AML-193 (cell line): ENCODE measurements around the gene C1QTNF12.

Experiments used
- DNase-seq, 2 experiments: peaks; one replicate each; lab custom pipeline; 2025; lab: John Stamatoyannopoulos, UW

The C1QTNF12 gene

GRCh38 chr1:1213345-1214265 is 32.9 kb downstream of the C1QTNF12 start, which contains the start of gene TNFRSF4:
TSS of gene TNFRSF4 (minus strand) at chr1:1214153. CDS start at chr1:1214127, 26 bp downstream.
- no peak for DNase-seq

GRCh38 chr1:1212780-1213344 is 33.7 kb downstream of the C1QTNF12 start:
- DNase-seq = peak; percentile 53 to 65

DNA sequence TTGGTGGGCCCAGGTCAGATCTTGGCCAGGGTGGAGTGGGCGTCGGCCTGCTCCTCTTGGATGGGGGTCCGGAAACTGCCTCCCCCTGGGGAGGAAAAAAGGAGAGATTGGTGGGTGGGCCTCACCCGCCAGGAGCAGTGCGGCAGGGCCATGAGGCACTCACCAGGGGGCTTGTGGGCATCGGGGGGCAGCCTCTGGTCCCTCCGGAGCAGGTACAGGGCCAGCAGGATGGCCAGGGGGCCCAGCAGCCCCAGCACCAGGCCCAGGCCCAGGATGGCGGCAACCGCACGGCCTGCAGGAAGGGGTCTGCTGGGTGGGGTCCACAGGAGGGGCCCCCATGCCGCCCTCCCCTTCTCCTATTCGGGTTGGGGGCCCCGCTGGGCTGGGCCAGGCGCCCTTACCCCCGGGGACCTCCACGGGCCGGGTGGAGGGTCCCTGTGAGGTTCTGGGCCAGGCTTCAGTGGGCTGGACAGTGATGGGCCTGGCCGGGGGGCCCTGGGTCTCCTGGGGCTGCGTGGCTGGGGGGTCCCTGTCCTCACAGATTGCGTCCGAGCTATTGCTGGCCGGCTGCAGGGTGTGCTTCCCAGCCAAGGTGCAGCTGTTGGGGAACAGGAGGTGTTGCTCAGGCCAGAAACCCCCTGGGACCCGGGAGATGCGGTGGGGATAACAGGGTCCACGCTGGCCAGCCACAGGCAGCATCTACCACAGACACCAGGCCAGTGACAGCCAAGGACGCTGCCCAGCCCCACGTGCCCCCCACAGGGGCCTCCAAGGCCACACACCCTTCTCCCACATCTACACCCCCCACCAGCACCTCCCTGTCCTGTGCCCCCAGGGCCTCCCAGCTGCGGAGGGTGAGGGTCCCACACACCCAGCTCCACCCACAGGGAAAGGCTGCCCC is 34.7 kb downstream of the C1QTNF12 start:
- DNase-seq = no peak

DNA sequence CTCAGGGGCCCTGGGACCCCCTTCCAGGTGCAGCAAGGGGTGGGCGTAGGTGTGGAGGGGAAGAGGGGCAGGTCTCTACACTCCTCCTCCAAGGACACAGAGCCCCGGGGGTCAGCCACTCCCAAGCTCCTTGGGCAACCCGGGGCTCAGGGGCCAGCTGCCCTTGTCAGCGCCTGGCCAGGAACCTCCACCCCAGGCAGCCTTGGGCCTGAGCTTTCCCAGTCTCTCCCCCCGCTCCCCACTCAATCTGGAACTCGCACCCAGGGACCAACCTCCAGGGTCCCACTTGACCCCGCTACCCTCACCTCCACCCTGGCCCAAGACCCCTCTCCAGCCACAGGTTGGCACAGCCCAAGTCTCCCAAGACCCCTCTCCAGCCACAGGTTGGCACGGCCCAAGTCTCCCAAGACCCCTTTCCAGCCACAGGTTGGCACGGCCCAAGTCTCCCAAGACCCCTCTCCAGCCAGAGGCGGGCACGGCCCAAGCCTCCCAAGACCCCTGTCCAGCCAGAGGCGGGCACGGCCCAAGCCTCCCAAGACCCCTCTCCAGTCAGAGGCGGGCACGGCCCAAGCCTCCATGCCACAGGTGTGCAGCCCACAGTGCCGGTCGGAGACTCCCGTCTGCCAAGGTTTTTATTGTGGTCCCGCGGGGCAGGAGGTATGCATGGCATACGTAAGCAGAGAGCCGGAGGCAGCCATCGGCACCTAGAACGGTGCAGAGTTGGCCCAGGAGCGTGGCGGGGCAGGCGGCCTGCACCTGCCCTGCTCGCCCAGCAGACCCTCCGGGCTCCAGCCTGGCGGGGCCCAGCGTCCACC is 35.6 kb downstream of the C1QTNF12 start:
- DNase-seq = no peak

GRCh38 chr1:1208713-1209433 is 37.6 kb downstream of the C1QTNF12 start:
- peak; percentile 17 to 45 for DNase-seq

DNA sequence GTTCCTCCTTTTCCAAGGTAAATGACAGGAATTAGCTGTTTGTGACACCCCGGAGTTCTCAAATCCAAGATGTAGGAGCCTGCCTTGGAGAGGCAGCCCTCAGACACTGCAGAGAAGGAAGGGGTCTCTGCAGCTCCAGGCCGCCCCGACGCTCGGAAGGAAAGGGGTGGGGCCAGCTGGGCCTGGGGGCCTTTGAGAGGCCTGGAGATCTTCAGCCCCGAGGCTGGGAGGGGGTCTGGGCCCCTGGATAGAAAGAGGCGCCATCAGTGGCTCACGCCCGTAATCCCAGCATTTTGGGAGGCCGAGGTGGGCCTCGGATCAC is 39.0 kb downstream of the C1QTNF12 start:
- no peak for DNase-seq

DNA sequence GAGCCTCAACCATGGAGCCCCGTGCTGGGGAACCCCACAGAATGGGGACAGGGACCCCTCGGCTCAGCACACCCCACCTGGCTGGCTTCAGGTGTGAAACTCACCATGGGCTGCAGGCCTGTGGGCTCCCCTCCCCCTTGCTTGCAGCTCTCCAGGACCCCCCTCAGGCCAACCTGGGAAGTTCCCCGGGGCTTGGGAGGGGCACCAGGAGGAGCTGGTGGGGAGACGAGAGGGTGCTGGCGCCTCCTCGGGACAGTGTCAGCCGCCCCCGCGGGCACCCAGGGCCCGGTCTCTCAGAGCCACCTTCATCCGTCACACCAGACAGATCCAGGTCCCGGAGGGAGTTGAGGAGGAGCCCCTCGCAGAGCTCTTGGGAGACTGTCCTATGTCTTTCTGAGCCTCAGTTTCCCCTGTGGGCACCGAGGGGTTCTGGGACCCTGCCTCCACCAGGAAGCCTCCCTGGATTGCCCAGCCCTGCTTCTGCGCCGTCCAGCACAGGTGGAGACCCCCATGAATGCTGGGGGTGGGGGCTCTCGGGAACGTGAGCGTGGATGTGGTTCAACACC is 39.5 kb downstream of the C1QTNF12 start:
- no peak for DNase-seq

DNA sequence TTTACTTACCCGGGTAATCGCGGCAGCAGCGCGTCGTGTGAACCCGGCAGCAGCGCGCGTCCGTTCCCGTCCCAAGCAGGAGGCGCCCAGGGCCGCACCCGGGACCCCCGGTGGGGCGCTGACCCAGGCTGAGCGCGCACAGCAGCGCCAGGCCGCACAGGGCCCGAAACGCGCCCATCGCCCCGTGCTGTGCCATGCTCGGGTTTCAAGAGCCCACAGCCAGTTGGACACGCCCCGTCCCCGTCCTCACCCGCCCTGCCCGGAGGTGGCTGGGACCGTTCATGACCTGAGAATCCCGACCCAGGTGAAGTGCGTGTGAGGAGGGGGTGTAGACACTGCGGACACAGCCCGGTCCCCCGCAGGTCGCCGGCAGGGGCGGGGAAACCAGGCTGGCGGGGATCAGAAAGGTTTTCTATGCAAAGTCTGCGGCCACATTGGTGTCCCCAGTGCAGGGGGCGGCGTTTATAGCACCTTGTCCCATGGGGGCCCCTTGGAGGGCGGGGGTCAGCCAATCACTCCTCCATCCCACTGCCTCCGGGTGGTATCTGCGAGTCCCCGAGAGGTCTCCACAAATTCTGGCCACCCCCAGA is 40.1 kb downstream of the C1QTNF12 start, which contains the start of gene TNFRSF18:
Gene TNFRSF18 (minus strand): TSS at position 217 of the 590 bp plus-strand sequence. CDS start 21 bp downstream, at position 196.
- DNase-seq = no peak

DNA sequence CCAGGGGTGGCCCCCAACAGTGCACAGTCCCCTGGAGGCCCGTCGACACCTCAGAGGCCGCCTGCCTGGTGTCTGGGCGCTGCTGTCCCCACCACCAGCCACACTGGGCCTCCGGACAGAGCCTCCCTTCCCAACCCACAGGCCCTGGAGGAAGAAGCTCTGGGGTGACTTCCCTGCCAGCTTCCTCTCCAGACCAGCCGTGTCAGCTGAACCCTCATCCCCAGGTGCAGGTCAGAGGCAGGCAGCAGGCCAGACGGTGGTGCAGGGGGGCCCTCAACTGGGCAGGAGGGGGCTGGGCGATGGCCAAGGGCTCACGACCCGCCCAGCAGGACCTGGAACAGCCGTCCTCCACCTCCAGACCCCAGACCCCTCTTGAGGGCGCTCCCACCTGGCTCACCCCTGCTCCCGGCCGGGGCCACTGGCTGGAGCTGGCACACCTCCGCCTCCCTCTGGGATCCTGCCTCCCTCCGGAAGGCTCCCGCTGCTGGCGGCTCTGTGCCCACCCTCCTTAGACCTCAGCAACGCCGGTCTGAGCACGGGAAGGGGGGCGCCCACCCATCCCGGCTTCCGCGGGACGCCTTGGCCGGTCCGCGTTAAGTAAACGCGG is 40.6 kb downstream of the C1QTNF12 start:
- peak in 1 of 2 experiments; percentile 6 for DNase-seq

DNA sequence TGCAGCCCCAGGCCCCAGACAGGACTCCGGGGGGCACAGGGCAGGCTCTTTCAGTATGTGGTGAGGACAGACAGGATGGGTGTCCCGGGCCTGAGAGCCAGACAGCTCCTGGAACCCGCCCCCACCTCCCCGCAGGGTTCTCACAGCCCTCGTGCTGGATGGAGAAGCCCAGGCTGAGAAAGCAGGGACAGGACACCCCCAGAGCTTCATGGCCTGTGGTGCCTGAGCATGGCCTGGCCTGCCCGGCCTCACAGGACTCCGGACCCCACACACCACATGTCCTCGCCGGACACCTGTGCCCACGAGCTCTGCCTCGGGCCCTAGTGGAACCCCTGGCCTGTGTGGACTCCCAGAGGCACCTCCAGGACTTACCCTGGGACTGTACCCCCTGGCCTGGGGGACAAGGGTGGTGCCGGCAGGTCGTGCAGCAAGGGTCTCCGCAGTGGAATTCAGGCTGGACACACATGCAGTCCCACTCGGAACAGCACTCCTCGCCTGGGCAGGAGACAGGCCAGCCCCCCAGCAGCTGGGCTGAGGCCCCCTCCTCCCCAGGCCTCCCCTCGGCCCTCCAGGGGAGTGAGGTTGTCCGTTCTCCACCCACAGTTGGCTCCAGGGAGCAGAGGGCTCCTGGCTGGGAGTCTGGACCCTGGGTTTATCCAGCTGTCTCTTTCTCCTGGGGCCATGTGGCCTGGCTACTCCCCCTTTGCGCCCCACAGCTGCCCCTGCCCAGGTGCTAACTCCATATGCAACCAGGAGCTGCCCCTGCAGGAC is 41.3 kb downstream of the C1QTNF12 start:
- no peak for DNase-seq

DNA sequence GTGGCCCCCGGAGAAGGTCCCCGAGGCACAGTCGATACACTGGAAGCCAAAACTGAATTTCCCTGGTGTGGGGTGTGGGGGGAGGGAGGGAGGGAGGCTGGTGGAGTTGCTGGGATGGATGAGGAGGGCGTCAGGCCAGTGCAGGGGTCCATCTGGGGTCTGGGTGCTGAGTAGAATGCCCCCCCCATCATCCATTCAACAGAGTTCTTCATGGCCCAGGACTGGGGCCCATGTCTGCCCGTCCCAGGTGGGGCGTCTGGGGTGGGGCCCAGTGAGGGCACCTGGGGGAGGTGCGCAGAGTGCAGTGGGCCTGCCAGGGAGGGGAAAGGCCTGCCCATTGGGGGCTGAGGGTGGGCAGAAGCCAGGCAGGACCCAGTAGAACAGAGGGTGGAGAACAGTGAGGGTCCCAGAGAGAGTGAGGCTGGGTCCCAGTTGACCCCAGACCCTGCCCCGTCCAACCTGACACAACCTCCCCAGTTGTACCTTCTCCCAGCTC is 42.0 kb downstream of the C1QTNF12 start:
- no peak for DNase-seq

DNA sequence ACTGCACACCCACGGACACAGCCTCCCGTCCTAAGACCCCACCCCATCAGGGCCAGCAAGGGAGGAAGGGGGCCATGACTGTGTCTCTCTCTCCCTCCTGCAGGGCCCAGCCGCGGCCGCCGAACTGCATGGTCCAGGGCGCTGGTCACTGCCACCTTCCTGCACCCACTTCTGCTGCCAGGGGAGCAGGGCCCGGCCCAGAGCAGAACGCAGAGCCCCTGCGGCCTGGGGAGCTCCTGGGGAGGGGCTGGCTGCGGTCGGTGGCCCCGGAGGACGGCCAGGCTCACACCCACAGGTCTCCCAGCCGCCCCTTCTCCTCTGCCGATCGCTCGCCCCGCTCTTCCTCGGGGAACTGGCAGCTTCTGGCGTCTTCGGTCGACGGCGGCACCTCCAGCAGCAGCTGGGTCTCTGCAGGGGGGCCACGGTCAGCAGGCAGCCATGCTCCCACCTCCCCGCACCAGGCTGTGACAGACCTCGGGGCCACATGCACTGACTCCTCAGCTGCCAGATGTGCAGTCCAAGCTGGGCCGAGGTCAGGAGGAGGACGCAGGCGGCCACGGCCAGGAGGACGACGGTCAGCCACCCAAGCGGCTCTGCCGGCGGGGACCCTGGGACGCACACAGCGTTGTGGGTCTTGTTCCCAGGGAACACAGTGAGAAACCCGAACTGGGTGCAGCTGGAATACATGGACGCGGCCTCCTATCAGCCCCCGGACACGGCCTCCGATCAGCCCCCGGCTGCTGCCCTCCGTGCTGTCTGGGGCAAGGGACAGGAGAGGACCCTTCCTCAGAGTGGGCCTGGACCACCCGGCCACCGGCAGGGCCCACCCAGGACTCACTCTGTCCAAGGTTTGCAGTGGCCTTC is 42.7 kb downstream of the C1QTNF12 start:
- DNase-seq = no peak

DNA sequence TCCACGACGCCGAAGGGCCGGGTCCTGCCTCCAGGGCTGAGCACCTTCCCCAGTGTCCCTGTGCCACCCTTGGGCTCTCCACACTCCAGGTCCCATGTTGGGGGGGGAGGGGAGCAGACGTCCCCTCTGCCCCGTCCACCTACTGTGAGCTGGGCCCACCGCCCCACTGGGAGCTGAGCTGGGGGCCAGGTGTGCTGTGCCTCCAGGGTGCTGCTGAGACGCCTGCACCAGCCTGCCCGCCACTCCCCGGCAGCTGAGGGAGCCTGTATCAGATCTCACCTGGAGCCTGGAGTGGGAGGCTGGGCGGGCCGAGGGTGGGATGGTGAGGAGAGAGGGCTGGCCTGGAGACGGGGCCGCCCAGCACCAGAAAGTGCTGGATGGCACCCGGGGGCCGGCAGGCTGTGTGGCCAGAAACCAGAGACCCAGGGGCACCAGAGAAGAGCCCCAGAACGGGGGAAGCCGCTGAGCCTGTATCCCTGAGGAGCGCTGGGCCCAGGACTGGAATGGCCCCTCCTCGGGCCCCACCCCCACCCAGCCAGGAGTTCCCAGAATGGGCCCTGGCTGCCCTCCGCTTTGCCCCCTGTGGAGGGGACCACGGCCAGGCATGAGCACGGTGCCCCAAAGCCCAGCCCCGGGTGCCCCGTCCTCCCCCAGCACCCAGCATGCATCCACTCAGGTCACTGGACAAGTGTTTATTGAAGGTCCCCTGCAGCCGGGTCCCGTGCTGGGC is 43.5 kb downstream of the C1QTNF12 start:
- DNase-seq = no peak

GRCh38 chr1:1200876-1201810 is 45.4 kb downstream of the C1QTNF12 start:
- DNase-seq = no peak

DNA sequence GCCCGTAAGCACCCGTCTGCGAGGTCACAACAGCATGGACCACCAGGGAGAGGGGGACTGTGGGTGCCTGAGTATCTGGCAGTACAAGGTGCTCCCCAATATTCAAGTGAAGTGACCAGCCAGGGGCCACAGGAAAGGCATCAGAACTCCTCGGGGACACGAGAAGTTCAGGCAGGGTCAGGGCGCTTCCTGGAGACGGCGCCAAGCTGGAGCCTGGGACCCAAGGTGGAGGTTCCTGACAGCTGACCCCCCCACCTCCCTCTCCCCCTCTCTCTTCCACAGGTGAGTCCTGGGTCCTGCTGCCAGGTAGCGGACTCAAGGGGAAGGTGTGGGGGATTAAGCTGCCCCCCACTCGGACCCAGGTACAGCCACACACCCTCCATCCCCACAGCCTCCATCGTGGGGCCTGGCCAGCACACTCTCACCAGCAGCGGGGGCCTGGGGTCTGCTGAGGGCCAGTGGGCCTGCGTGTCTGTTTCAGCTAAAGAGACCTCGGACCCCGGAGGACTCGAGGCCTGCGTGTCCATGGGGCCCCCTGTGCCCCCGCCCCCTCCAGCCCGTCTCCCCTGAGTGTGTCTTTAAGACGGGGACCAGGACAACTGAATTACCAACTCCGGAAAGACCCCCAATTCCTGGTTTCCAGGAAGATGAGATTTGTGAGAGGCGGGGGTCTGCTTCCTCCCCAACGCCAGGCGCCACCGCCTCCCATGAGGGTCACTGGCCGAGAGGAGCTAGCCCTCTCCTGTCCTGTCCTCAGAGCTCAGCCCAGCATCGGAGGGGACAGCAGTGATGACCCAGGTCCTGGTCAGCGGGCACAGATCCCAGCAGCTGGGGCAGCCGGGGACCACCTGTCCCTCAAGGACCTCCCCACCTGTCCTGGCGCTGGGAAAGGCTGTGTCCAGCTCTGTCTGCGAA is 46.3 kb downstream of the C1QTNF12 start:
- DNase-seq = no peak
